ENCODE results near the gene CES2.

GRCh38 chr16:66894948-66895688 is 40.2 kb upstream of the CES2 start:
- TF ChIP-seq POLR2A (IDR thresholded peaks at IDR 0.05) = no peak
- TF ChIP-seq, protein P1, sequence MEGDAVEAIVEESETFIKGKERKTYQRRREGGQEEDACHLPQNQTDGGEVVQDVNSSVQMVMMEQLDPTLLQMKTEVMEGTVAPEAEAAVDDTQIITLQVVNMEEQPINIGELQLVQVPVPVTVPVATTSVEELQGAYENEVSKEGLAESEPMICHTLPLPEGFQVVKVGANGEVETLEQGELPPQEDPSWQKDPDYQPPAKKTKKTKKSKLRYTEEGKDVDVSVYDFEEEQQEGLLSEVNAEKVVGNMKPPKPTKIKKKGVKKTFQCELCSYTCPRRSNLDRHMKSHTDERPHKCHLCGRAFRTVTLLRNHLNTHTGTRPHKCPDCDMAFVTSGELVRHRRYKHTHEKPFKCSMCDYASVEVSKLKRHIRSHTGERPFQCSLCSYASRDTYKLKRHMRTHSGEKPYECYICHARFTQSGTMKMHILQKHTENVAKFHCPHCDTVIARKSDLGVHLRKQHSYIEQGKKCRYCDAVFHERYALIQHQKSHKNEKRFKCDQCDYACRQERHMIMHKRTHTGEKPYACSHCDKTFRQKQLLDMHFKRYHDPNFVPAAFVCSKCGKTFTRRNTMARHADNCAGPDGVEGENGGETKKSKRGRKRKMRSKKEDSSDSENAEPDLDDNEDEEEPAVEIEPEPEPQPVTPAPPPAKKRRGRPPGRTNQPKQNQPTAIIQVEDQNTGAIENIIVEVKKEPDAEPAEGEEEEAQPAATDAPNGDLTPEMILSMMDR (IDR thresholded peaks at IDR 0.05) = peak; percentile 75 to 89 (median 78)
